ENCODE data around the gene CTAGE1.

DNA sequence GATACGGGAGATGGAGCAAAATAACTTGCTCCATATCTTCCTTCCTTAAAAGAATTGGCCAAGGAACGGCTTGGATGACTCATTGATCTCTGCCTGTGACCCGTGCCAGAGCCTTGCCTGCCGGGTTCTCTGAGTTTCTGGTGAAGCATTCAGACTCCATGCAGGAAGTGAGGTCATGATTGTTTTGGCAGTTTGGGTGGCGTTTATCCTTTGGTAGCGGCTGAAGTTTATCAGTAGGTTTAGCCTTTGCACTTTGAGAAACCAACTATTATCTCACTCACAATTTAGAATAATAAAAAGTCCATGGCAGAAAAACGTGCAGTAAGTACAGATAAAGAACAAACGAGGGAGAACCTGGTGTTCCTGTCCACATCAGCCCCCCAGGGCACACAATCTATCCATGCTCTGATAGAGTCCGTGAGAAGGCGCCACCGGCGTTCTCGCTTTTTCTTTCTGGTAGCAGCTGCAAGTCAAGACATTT lies 15.0 kb upstream of the CTAGE1 start:
- TF ChIP-seq, protein P1, sequence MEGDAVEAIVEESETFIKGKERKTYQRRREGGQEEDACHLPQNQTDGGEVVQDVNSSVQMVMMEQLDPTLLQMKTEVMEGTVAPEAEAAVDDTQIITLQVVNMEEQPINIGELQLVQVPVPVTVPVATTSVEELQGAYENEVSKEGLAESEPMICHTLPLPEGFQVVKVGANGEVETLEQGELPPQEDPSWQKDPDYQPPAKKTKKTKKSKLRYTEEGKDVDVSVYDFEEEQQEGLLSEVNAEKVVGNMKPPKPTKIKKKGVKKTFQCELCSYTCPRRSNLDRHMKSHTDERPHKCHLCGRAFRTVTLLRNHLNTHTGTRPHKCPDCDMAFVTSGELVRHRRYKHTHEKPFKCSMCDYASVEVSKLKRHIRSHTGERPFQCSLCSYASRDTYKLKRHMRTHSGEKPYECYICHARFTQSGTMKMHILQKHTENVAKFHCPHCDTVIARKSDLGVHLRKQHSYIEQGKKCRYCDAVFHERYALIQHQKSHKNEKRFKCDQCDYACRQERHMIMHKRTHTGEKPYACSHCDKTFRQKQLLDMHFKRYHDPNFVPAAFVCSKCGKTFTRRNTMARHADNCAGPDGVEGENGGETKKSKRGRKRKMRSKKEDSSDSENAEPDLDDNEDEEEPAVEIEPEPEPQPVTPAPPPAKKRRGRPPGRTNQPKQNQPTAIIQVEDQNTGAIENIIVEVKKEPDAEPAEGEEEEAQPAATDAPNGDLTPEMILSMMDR (IDR thresholded peaks at IDR 0.05): no peak
- TF ChIP-seq EZH2 (IDR thresholded peaks at IDR 0.05) (no peak), EZH2phosphoT487 (IDR thresholded peaks at IDR 0.05) (no peak)
